H1 (cell line): ENCODE data around the gene MYOZ2. TPM values are rescaled to one million over a fixed set of nuclear protein-coding genes. Genes with fewer than 3 reads are reported as not detected.

Source experiments
- CTCF ChIA-PET: fragments of 300-600 bp; sonication (Branson Sonifier 250); formaldehyde crosslinking; loops from one replicate; lab custom pipeline; 2021; ENCODE audit not compliant: partially characterized antibody; lab: Charles Lee
- POLR2A ChIA-PET: fragments of 300-600 bp; sonication (Branson Sonifier 250); formaldehyde crosslinking; loops from one replicate; lab custom pipeline; 2021; ENCODE audit warnings: inconsistent platforms; ENCODE audit not compliant: partially characterized antibody; lab: Charles Lee
- DNase-seq, 2 experiments: peaks; one replicate each; pipeline versions ENCODE4 v3.0.0 to v3.0.0-alpha.2; 2010 to 2022; ENCODE audit warnings: low spot score in 2 of 2, low read depth in 1 of 2, mixed read lengths in 1 of 2
- FAIRE-seq: peaks from 2 replicates; lab custom pipeline; 2011; peaks lifted over from hg19 to GRCh38; lab: Jason Lieb, UNC
- H2AFZ ChIP-seq: 2 replicates; pipeline ENCODE4 v1.8.1; 2012; ENCODE audit warnings: low read length, inconsistent platforms
- H2AK5ac ChIP-seq: 2 replicates; pipeline ENCODE4 v1.6.1; 2013; ENCODE audit warnings: low read depth, low read length
- H2BK120ac ChIP-seq: replicated peaks from 2 replicates; pipeline ENCODE3; 2013; ENCODE audit warnings: low read depth, low read length, inconsistent platforms
- H2BK12ac ChIP-seq: 2 replicates; pipeline ENCODE4 v1.6.1; 2013; ENCODE audit warnings: low read depth, low read length
- H2BK15ac ChIP-seq: 2 replicates; pipeline ENCODE4 v1.6.1; 2013; ENCODE audit warnings: low read length
- H2BK20ac ChIP-seq: 2 replicates; pipeline ENCODE4 v1.6.1; 2013; ENCODE audit warnings: low read length
- H2BK5ac ChIP-seq: 2 replicates; pipeline ENCODE4 v1.6.1; 2013; ENCODE audit warnings: low read depth, low read length
- H3K14ac ChIP-seq: 2 replicates; pipeline ENCODE4 v1.6.1; 2013; ENCODE audit warnings: inconsistent platforms; ENCODE audit not compliant: insufficient read length
- H3K18ac ChIP-seq: 2 replicates; pipeline ENCODE4 v1.6.1; 2013; ENCODE audit warnings: low read length; ENCODE audit errors: extremely low read depth
- H3K23ac ChIP-seq: 2 replicates; pipeline ENCODE4 v1.6.1; 2013; ENCODE audit warnings: inconsistent platforms; ENCODE audit not compliant: insufficient read length
- H3K23me2 ChIP-seq: 2 replicates; pipeline ENCODE4 v1.6.1; 2013; ENCODE audit warnings: low read depth, low read length
- H3K27ac ChIP-seq: 2 replicates; pipeline ENCODE4 v1.6.1; 2011; ENCODE audit warnings: low read depth, low read length, inconsistent platforms
- H3K27me3 ChIP-seq, 4 experiments: replicated peaks in 1 of 4; 1 replicate in 1 of 4; 2 replicates in 3 of 4; pipeline versions ENCODE4 v1.6.1 to v1.8.1; 2011 to 2013; ENCODE audit warnings: low read length in 3 of 4, mild to moderate bottlenecking in 3 of 4, inconsistent platforms in 2 of 4, mixed read lengths in 2 of 4, moderate library complexity in 1 of 4; ENCODE audit not compliant: control insufficient read depth in 3 of 4, insufficient read depth in 3 of 4; ENCODE audit errors: extremely low read depth in 1 of 4
- H3K36me3 ChIP-seq, 4 experiments: 2 replicates each; pipeline versions ENCODE4 v1.6.1 to v1.8.1; 2011 to 2013; ENCODE audit warnings: mild to moderate bottlenecking in 4 of 4, low read length in 3 of 4, moderate library complexity in 2 of 4, control low read depth in 1 of 4, inconsistent platforms in 1 of 4; ENCODE audit not compliant: insufficient read depth in 4 of 4, control insufficient read depth in 2 of 4
- H3K4ac ChIP-seq: replicated peaks from 2 replicates; pipeline ENCODE3; 2013; ENCODE audit warnings: low read length, low read depth, mixed read lengths, inconsistent platforms; ENCODE audit not compliant: insufficient read length
- H3K4me1 ChIP-seq, 4 experiments: replicated peaks in 1 of 4; 1 replicate in 1 of 4; 2 replicates in 3 of 4; pipeline versions ENCODE4 v1.6.1 to v1.8.1; 2011 to 2013; ENCODE audit warnings: low read length in 3 of 4, inconsistent platforms in 2 of 4, mixed read lengths in 1 of 4; ENCODE audit not compliant: insufficient read depth in 4 of 4, control insufficient read depth in 3 of 4
- H3K4me2 ChIP-seq, 2 experiments: 2 replicates each; pipeline versions ENCODE4 v1.6.1 to v1.8.1; 2011 to 2013; ENCODE audit warnings: low read depth in 2 of 2, low read length in 2 of 2, control low read depth in 1 of 2, inconsistent platforms in 1 of 2, mild to moderate bottlenecking in 1 of 2; ENCODE audit not compliant: insufficient read depth in 1 of 2
- H3K4me3 ChIP-seq, 4 experiments: fragments of 200-600, 300-600 bp in 1 of 4; sonication (generic), shearing (Covaris generic), sonication (Bioruptor Twin) in 1 of 4; 2 replicates each; pipeline versions ENCODE4 v1.5.1 to v1.8.1; 2011 to 2016; ENCODE audit warnings: low read length in 4 of 4, low read depth in 3 of 4, control low read depth in 2 of 4, inconsistent platforms in 2 of 4, mild to moderate bottlenecking in 2 of 4, mixed read lengths in 1 of 4, moderate library complexity in 1 of 4; ENCODE audit not compliant: insufficient read depth in 2 of 4; ENCODE audit errors: extremely low read depth in 1 of 4
- H3K56ac ChIP-seq: replicated peaks from 2 replicates; pipeline ENCODE3; 2013; ENCODE audit warnings: low read depth, mild to moderate bottlenecking, mixed read lengths, low read length, inconsistent platforms; ENCODE audit not compliant: insufficient read length
- H3K79me1 ChIP-seq: 2 replicates; pipeline ENCODE4 v1.6.1; 2013; ENCODE audit warnings: low read depth, low read length, control low read depth
- H3K79me2 ChIP-seq, 2 experiments: 2 replicates each; pipeline versions ENCODE4 v1.6.1 to v1.8.1; 2012 to 2013; ENCODE audit warnings: low read length in 2 of 2, mild to moderate bottlenecking in 2 of 2, inconsistent platforms in 1 of 2; ENCODE audit not compliant: insufficient read depth in 2 of 2, control insufficient read depth in 1 of 2
- H3K9ac ChIP-seq, 4 experiments: replicated peaks in 1 of 4; 1 replicate in 1 of 4; 2 replicates in 3 of 4; pipeline versions ENCODE4 v1.6.1 to v1.8.1; 2011 to 2013; ENCODE audit warnings: low read depth in 3 of 4, low read length in 3 of 4, control low read depth in 2 of 4, mild to moderate bottlenecking in 2 of 4, moderate library complexity in 2 of 4, inconsistent platforms in 1 of 4; ENCODE audit errors: extremely low read depth in 1 of 4
- H3K9me3 ChIP-seq, 2 experiments: 2 replicates each; pipeline versions ENCODE4 v1.6.1 to v1.8.1; 2012 to 2013; ENCODE audit warnings: mild to moderate bottlenecking in 2 of 2, moderate library complexity in 2 of 2, control low read depth in 1 of 2, inconsistent platforms in 1 of 2, low read depth in 1 of 2, low read length in 1 of 2, mixed read lengths in 1 of 2; ENCODE audit not compliant: insufficient read depth in 2 of 2
- H4K20me1 ChIP-seq, 2 experiments: replicated peaks in 1 of 2; 2 replicates each; pipeline versions ENCODE3 to v1.8.1; 2011 to 2013; ENCODE audit warnings: inconsistent platforms in 2 of 2, low read length in 2 of 2, mild to moderate bottlenecking in 1 of 2; ENCODE audit not compliant: insufficient read depth in 2 of 2, control insufficient read depth in 1 of 2
- H4K5ac ChIP-seq: 2 replicates; pipeline ENCODE4 v1.6.1; 2013; ENCODE audit warnings: low read length, low read depth, mixed read lengths, inconsistent platforms; ENCODE audit not compliant: insufficient read length
- H4K8ac ChIP-seq: 2 replicates; pipeline ENCODE4 v1.8.0; 2013; ENCODE audit warnings: mild to moderate bottlenecking, moderate library complexity, low read length, inconsistent platforms; ENCODE audit not compliant: insufficient read depth; ENCODE audit errors: extremely low read depth
- H4K91ac ChIP-seq: replicated peaks from 2 replicates; pipeline ENCODE3; 2013; ENCODE audit warnings: low read length, mixed read lengths, inconsistent platforms; ENCODE audit not compliant: insufficient read length
- BRCA1 ChIP-seq: IDR thresholded peaks from 2 replicates; pipeline ENCODE4 v1.6.1; 2012; ENCODE audit warnings: low read depth, low read length, improper control_type of control experiment
- GTF2F1 ChIP-seq: IDR thresholded peaks from 2 replicates; pipeline ENCODE4 v1.6.1; 2012; ENCODE audit warnings: low read depth, low read length, improper control_type of control experiment, borderline replicate concordance
- SIN3A ChIP-seq, 2 experiments: IDR thresholded peaks in 1 of 2; conservative IDR thresholded peaks in 1 of 2; 2 replicates each; pipeline ENCODE4 v1.6.1; 2011 to 2012; ENCODE audit warnings: low read length in 2 of 2, improper control_type of control experiment in 1 of 2, low read depth in 1 of 2, mild to moderate bottlenecking in 1 of 2
- WGBS, 2 experiments: shearing (Covaris generic) in 1 of 2; methylation state at CpG; one replicate each; pipeline versions ENCODE4 v1.1.6 to v1.1.7; 2013 to 2015; ENCODE audit warnings: low lambda C conversion rate in 2 of 2, mixed read lengths in 2 of 2, inconsistent platforms in 1 of 2, low coverage in 1 of 2, missing lambda C conversion rate in 1 of 2; ENCODE audit not compliant: insufficient replicate concordance in 2 of 2, insufficient coverage in 1 of 2, insufficient read length in 1 of 2; ENCODE audit errors: extremely low coverage in 1 of 2, missing lambda C conversion rate in 1 of 2; 5-methylcytosine and 5-hydroxymethylcytosine counted together
- polyA plus RNA-seq, 7 experiments: library from polyadenylated mRNA; depleted of rRNA in 3 of 7; stranded (reverse) in 5 of 7; unstranded in 2 of 7; fragments of >200 nt in 5 of 7; fragments of 200-250 nt in 2 of 7; gene quantifications; 1 replicate in 5 of 7; 2 replicates in 1 of 7; 4 replicates in 1 of 7; pipeline versions ENCODE4 v1.2.1 to v1.2.3, GENCODE V29; 2011 to 2013; ENCODE audit warnings: missing spikeins in 2 of 7, mixed read lengths in 2 of 7
- total RNA-seq: library from RNA; stranded (reverse); fragmentation: NEBNext Ultra II Directional; extraction: Animal tissue kit (Norgen Biotek cat#: 25700); gene quantifications from 2 replicates; pipeline ENCODE4 v1.2.1, GENCODE V29; 2021

The MYOZ2 gene
- total and polyA plus RNA-seq, 2 of the 8 experiments (the other 6 are each of a cell fraction or from before 2014, with no cell fraction given) = not detected

- H2BK15ac ChIP-seq = peak overlapping the region; percentile 53; the same call in 1 of the 2 replicates
- no peaks in the 10 kb centered on the region for H3K23me2 ChIP-seq
- peak overlapping the region; percentile 96; the same call in 1 of the 2 replicates for H2AFZ ChIP-seq
- DNase-seq = no peak
- H2BK12ac ChIP-seq = no peak overlapping the region
- H2BK5ac ChIP-seq = 0 out of 2 replicates have a peak overlapping the region, but pooled peaks have one; percentile 22
- H2BK20ac ChIP-seq = no peak overlapping the region
- H3K4me2 ChIP-seq = no peak overlapping the region
- H2AK5ac ChIP-seq = no peak overlapping the region
- POLR2A ChIA-PET = no interaction called here
- no peaks in the 10 kb centered on the region for H3K9me3 ChIP-seq
- no peak overlapping the region for H3K23ac ChIP-seq
- H3K14ac ChIP-seq = no peak overlapping the region
- no peaks in the 10 kb centered on the region for H3K79me2 ChIP-seq
- no peaks in the 10 kb centered on the region for H3K36me3 ChIP-seq
- 76% methylated on average over 5 of the region's 5 CpGs; no CpG with 5 or more reads in 1 of the 2 experiments for WGBS, 2 experiments
- no peak overlapping the region for H2BK120ac ChIP-seq
- no peak overlapping the region for H3K18ac ChIP-seq
- no peak overlapping the region for H3K4ac ChIP-seq
- H3K27me3 ChIP-seq = no peaks in the 10 kb centered on the region
- H4K8ac ChIP-seq = no peak overlapping the region; the same call in 1 of the 2 replicates
- no peak overlapping the region for H3K27ac ChIP-seq
- no peak overlapping the region for H4K91ac ChIP-seq
- H3K9ac ChIP-seq = no peak overlapping the region
- no peaks in the 10 kb centered on the region for H3K79me1 ChIP-seq
- no peaks in the 10 kb centered on the region for H3K4me1 ChIP-seq
- no peak overlapping the region for H4K5ac ChIP-seq
- no peaks in the 10 kb centered on the region for H4K20me1 ChIP-seq
- FAIRE-seq = no peak
- H3K56ac ChIP-seq = no peak overlapping the region
- H3K4me3 ChIP-seq = no peak overlapping the region
- CTCF ChIA-PET = no interaction called here
- TF ChIP-seq SIN3A (conservative IDR thresholded peaks at IDR 0.05 in 1 of 2, IDR thresholded peaks at IDR 0.05 in 1 of 2; ENCODE audit: low read depth in 1 of 2, low read length in 2 of 2) = no peak
- no peak for TF ChIP-seq GTF2F1
- TF ChIP-seq BRCA1 = no peak
Observed at GRCh38 chr4:119162174-119162573, 26.5 kb downstream of the MYOZ2 start.
